ENCODE results near the gene ATP6V1F.
A peak's percentile ranks its signal among the peaks of the same experiment; 100 is the strongest.

Gene ATP6V1F

DNA sequence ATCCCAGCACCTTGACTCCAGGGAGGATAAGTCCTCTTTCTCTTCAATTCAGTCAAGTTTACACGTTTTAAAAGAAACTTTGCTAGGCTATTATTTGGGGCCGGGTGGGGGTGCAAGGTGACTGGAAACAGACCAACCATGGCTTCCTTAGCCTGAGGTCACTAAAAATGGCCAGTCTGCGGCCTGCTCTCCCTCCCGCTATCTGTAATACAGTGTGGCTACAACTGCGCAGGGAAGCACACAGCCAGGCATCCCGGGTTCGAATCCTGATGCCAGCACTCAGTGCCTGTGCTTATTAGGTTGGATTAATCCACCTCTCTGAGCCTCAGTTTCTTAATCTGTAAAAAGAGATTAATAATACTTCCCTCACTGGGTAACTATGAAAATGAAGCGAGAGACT is 19.5 kb downstream of the ATP6V1F start:
- DNase-seq (ENCODE audit: low spot score), result no peak

- peak; percentile 91 for DNase-seq (ENCODE audit: low spot score)
Observed at GRCh38 chr7:128883622-128884448, 21.2 kb downstream of the ATP6V1F start.

GRCh38 chr7:128884561-128885369 is 22.1 kb downstream of the ATP6V1F start:
- no peak for DNase-seq (ENCODE audit: low spot score)

DNA sequence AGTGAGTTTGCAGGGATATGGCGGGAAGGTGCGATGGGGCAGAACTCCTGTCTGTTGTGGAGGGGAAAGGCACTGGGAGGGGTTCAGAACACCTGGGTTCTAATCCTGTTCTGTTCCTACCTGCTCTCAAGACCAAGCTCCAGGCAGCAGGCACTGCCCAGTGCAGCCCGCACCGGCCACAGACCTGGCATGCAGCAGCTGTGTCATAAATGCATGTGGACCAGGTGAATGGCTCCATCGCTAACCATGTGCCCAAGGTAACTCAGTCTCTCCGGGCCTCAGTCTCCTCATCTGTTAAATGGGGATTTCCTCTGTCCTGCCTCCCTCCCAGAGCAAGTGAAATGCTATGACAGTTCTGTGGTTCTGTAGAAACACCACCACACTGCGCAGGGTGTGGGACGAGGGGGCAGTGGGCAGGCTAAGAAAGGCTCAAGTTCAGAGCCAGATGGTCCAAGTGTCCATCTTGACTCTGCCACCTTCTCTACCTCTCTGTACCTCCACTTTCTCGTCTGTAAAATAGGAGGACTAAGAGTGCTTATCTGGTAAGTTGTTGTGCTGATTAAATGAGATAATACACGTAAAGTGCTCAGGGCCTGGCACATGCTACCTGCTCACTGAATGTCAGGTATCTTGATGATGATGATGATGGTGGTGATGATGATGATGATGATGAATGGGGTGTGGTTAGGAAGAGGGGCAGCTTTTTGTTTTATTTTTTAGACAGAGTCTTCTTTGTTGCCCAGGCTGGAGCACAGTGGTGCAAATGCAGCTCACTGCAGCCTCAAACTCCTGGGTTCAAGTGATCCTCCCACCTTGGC is 22.9 kb downstream of the ATP6V1F start:
- DNase-seq (ENCODE audit: low spot score), result no peak

DNA sequence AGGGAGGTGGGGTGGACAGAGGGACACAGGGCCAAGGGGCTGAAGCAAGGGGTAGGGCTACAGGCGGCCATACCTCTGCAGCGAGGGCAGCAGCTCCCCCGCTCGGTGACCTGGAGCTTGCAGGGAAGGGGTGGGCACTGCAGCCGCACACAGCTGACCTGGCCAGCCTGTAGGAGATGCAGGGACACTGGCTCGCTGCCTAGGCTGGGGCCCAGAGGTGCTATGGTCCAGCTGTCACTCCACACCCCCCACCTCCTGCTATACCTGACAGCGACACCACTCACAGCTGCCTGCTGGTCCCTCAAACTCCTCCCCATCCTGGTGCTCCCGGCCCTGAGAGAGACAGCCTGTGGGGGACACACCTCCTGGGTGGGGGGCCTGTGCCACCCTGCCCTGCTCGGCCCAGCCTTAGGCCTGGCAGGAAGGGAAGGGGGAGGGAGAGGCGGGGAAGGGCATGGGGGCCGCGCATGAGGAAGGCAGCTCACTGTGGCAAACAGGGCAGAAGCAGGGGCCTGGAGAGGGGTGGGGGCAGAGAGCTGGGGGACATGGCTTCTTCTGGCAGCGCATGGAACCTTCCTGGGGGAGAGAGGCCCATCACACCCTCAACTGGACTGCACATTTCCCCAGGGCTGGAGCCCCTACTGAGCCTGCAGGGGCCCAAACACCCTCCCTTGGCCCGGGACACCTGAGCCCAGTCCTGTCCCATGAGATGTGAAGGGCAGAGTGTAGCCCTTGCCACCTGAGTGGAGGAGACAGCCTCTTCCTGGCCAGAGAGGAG is 23.9 kb downstream of the ATP6V1F start:
- no peak for DNase-seq (ENCODE audit: low spot score)

- DNase-seq (ENCODE audit: low spot score), result no peak
Observed at GRCh38 chr7:128887169-128888038, 24.7 kb downstream of the ATP6V1F start.

GRCh38 chr7:128888039-128888755 is 25.5 kb downstream of the ATP6V1F start:
- DNase-seq (ENCODE audit: low spot score), result no peak

GRCh38 chr7:128888756-128889095 is 26.1 kb downstream of the ATP6V1F start:
- DNase-seq (ENCODE audit: low spot score), result no peak

GRCh38 chr7:128889121-128889520 is 26.5 kb downstream of the ATP6V1F start:
- no peak for DNase-seq (ENCODE audit: low spot score)

DNA sequence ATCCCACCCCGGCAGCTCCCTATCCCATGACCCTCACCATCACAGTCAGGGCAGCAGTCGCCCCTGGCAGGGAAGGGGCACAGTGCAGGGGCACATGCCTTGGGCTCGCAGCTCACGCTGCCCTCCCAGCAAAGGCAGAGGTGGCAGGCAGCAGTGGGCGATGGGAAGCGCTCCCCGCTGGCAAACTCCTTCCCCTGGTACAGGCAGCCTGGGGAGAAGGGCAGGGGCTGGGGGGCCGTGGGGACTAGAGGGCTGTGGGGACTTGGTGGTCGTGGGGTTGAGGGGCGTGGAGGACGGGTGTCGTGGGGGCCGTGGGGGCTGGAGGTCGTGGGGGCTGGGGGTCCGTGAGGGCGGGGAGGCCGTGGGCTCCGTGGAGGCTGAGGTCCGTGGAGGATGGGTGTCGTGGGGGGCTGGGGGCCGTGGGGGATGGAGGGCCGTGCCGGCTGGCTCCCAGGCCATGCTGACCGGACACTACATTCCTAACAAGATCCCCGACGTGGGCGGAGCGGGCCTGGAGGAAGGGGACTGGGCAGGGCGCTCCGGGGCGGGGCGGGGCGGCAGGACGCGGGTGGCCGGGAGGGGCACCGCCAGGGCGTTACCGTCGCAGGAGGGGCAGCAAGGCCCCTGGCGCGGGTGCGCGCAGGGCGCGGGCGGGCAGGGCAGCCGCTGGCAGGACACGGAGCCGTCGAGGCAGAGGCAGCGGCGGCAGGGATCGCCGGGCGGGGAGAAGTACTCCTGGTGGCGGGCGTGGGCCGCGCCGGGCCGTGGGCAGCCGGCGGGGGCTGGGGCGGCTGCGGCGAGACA is 27.9 kb downstream of the ATP6V1F start:
- DNase-seq (ENCODE audit: low spot score), result no peak

- DNase-seq (ENCODE audit: low spot score), result no peak
Observed at GRCh38 chr7:128891110-128891941, 28.7 kb downstream of the ATP6V1F start.

- DNase-seq (ENCODE audit: low spot score), result no peak
Observed at GRCh38 chr7:128891942-128892269, 29.2 kb downstream of the ATP6V1F start.

DNA sequence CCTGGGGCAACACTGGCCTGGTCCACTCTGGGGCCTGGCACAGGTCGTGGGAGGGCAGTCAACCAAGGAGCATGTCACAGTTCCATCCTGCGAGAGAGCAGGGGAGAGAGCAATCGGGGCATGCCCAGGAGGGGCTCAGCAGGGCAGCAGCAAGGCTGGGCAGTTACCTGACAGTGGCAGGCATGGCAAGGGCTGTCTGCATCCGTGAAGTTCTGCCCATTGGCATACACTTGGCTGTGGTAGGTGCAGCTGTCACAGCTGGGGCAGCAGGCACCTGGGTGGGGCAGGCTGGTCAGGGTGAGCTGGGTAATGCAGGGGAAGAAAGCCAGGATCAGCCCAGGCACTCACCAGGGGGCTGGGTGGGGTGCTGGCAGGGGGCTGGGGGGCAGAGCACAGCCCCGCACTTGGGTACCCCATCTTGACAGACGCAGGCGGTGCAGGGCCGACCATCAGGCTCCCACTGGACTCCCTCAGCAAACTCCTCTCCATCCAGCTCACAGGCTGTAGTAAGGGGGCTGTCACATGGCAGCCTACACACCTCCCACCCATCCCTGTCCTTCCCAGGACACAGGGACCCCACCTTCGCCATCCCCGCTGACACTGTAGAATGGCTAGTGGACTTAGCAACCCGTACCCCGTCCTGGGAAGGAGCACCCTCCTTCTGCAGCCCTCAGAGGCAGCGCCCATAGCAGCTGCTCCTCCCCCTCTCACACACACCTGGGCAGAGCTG is 30.0 kb downstream of the ATP6V1F start:
- DNase-seq (ENCODE audit: low spot score), result no peak

DNA sequence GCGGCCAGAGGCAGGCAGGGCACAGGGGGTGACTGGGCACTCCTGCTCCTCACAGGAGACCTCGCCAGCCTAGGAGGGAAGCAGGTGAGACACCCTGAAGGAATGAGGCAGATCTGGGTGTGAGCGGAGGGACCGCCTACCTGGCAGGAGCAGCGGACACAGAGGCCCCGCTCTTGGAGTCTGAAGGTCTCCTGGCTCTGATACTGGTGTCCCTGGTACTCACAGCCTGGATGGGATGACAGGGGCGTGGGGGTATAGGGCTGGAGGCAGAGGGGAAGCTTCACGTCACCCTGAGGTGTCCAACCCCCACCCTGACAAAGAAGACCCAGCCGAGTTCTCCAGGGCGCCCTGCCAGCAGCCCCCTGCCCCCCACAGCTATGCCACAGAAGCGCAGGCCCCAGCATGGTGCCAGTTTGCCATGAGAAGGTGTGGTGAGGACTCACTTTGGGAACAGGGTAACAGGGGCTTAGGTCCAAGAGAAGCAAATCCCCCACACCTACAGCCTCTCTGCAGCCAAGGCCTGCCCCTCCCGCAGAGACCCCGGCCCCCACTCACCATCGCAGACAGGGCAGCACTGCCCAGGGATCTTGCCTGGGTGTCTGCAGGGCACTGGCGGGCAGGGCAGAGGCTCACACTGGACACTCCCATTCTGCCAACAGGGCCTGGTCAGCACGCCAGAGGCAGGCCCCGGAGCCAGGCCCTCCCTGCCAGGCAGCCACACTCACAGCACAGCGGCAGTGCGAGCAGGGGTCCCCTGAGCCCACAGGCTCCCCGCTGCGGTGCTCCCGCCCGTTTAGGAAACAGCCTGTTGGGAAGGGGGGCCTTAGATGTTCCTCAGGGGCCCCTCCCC is 30.8 kb downstream of the ATP6V1F start:
- DNase-seq (ENCODE audit: low spot score), result no peak

- no peak for DNase-seq (ENCODE audit: low spot score)
Observed at GRCh38 chr7:128894101-128894440, 31.4 kb downstream of the ATP6V1F start.

DNA sequence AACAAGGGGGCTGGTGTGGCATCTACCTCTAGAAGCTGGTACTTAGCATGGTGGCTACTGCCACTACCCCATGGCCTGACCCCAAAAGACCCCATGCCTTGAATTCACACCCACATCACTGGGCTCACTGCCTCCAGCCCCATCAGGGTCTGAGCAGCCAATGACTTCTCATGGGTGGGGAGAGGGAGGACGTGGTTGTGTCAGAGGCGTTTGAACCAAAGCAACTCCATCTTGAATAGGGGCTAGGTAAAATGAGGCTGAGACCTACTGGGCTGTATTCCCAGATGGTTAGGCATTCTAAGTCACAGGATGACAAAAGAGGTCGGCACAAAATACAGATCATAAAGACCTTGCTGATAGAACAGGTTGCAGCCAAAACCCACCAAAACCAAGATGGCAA is 32.7 kb downstream of the ATP6V1F start:
- DNase-seq (ENCODE audit: low spot score), result no peak

GRCh38 chr7:128899392-128899791 is 36.7 kb downstream of the ATP6V1F start:
- no peak for DNase-seq (ENCODE audit: low spot score)

All from germinal center (tissue), 1 donor.